Measurements from ENCODE around the gene VAV3.

The VAV3 gene

GRCh38 chr1:107840725-107841124, 124.3 kb downstream of the VAV3 start:
- DNase-seq (ENCODE audit: low read depth in 2 of 2), result no peak

GRCh38 chr1:107838056-107838455, 126.9 kb downstream of the VAV3 start:
- DNase-seq (ENCODE audit: low read depth in 2 of 2), result no peak

GRCh38 chr1:107835151-107835670, 129.8 kb downstream of the VAV3 start:
- DNase-seq (ENCODE audit: low read depth in 2 of 2), result no peak

- DNase-seq (ENCODE audit: low read depth in 2 of 2), result no peak
These were observed 131.9 kb downstream of the VAV3 start for GRCh38 chr1:107833061-107833460.

DNA sequence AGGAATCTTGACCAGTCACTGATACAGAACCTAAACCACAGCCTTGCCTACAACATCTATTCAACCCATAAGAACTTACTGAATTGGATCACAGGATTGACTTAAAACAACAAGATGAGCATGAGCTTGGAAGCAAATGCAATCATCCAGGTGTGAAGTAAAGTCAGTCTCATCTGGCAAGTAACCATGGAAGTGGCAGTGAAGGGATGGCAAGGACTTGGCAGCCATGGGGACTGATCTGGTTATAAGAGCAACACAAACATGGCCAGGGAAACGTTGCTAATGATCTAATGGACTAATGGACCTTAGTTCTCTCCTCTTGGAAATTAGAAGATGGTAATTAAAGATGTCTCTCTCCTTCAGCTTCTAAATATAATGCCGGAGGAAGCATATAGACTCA, 133.1 kb downstream of the VAV3 start:
- DNase-seq (ENCODE audit: low read depth in 2 of 2), result no peak

GRCh38 chr1:107830526-107830925, 134.5 kb downstream of the VAV3 start:
- DNase-seq (ENCODE audit: low read depth in 2 of 2), result no peak

GRCh38 chr1:107830075-107830474, 134.9 kb downstream of the VAV3 start:
- DNase-seq (ENCODE audit: low read depth in 2 of 2), result no peak

GRCh38 chr1:107829036-107829770, 135.8 kb downstream of the VAV3 start:
- DNase-seq (ENCODE audit: low read depth in 2 of 2), result no peak

DNA sequence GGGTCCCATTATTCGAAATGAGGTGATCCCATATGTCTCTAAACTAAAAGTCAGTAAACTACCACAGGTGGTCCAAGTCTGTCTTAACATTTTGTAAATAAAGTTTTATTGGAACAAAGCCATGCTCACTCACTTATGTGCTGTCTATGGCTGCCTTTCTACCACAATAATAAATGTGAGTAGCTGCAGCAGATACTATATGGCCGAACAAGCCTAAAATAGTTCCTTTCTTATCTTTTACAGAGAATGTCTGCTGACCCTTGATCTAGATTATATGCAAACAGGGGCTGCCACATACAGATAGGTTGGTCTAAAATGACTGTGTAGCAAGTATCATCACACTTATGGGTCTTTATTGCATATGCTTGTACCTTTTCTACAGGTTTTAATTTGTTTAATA, 140.0 kb downstream of the VAV3 start:
- no peak for DNase-seq (ENCODE audit: low read depth in 2 of 2)

- DNase-seq (ENCODE audit: low read depth in 2 of 2), result no peak
These were observed 143.6 kb downstream of the VAV3 start for GRCh38 chr1:107821340-107821739.

- no peak for DNase-seq (ENCODE audit: low read depth in 2 of 2)
These were observed 144.2 kb downstream of the VAV3 start for GRCh38 chr1:107820801-107821200.

DNA sequence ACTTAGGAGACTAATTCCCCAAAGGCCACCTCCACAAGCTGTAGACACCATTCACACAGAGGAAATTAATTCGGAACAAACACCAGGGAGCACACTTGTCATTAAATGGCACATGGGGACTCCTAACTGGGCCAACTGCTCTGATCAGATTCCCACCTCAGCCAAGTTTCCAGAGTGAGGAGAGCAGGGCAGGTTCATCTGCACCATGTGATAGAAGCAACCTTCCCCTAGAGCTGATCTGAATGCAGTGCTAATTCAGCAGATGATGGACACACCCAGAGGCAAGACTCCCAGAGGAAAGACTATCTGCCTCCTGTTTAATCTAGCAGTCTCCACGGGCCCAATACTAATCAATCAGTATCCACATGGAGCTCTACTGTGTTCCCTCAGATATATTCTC, 147.0 kb downstream of the VAV3 start:
- no peak for DNase-seq (ENCODE audit: low read depth in 2 of 2)

GRCh38 chr1:107817206-107817605, 147.8 kb downstream of the VAV3 start:
- no peak for DNase-seq (ENCODE audit: low read depth in 2 of 2)

DNA sequence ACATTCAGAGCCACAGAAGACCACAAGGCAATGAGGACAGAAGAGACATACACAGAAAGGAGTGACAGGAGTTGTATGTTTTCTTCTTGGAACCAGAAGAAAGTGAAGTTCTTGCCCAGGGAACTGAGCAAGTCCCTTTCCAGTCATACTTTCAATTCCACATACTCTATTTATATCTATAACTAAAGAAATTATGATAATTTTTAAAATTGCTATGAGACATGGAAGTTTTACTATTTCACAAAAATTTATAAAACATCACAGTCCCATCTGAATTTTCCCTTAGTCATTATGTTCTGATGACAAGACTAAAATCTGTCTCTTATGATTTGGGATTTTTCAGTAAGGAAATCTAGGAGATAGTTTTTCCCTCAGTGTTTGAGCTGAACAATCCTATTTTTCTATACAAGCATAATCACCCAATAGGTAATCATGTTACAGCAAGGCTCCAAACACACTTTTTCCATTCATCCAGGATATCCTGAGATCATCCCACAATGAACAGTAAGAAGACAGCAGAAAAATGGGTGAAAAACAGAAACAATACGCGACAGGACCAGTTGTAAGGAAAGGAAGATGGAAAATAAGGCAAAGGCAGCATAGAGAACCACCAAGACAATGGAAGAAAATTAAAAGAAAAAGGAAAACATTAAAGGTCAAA, 154.6 kb downstream of the VAV3 start:
- DNase-seq (ENCODE audit: low read depth in 2 of 2), result no peak

DNA sequence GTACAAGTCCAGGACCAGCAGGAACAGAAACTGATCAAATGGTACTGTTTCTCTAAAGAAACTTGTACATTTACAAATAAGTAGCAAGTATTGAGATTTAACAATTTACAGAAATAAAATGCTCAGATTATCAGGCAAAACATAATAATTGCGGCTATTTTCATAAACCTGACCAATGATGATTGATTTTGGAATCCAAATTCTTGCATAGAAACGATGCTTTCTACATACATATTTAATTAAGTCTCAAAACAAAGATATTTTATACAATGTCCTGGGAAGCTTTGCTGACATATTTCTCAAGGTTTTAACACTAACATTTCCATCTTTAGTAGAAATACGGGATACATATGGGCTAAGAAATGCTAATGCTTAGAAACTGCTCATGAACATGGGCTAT, 157.1 kb downstream of the VAV3 start:
- no peak for DNase-seq (ENCODE audit: low read depth in 2 of 2)

- DNase-seq (ENCODE audit: low read depth in 2 of 2), result no peak
These were observed 157.6 kb downstream of the VAV3 start for GRCh38 chr1:107807405-107807804.

GRCh38 chr1:107806902-107807301, 158.1 kb downstream of the VAV3 start:
- DNase-seq (ENCODE audit: low read depth in 2 of 2), result no peak

- no peak for DNase-seq (ENCODE audit: low read depth in 2 of 2)
These were observed 160.2 kb downstream of the VAV3 start for GRCh38 chr1:107804741-107805140.

- DNase-seq (ENCODE audit: low read depth in 2 of 2), result no peak
These were observed 160.8 kb downstream of the VAV3 start for GRCh38 chr1:107804134-107804533.

DNA sequence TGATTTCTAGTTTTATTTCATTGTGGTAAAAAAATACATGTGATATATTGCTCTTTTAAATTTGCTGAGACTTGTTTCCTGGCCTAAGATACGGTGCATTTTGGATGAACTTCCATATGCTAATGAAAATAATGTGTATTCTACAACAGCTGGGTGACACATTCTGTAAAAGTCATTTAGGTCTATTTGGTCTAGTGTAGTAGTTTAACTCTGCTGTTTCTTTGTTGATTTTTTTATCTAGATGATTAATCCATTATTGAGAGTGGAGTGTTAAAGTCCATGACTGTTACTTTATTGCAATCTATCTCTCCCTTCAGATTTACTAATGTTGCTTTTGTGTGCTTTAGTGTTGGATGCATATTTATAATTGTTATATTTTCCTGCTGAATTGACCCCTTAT, 161.4 kb downstream of the VAV3 start:
- DNase-seq (ENCODE audit: low read depth in 2 of 2), result no peak

DNA sequence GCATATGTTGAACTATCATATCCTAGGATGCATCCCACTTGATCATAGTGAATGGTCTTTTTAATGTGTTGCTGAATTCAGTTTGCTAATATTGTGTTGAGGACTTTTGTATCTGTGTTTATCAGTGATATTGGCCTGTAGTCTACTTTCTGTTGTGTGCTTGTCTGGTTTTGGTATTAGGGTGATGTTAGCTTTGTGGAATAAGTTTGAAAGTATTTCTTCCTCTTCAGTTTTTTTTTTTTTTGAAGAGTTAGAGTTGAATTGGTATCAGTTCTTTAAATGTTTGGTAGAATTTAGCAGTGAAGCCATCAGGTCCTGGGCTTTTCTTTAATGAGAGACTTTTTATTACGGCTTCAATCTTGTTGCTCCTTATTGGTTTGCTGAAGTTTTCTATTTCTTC, 162.3 kb downstream of the VAV3 start:
- no peak for DNase-seq (ENCODE audit: low read depth in 2 of 2)

DNA sequence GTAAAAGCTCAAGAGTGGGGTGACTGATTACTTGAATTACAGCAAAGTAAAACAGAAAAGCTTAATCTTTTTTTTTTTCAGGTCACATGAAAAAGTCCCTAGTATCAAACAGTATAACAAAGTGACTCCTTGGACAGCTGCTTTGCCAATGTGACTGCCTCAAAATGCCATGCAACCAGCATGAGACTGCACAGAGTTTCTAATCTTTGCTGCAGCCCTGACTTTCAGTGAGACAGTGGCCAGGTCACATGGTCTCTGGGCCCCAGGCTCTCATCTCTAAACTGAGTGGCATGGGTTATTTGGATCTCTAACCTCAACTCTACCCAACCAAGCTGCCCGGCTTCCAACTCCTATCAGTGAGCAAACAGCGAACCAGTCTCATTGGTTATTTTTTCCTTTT, 169.0 kb downstream of the VAV3 start:
- no peak for DNase-seq (ENCODE audit: low read depth in 2 of 2)

DNA sequence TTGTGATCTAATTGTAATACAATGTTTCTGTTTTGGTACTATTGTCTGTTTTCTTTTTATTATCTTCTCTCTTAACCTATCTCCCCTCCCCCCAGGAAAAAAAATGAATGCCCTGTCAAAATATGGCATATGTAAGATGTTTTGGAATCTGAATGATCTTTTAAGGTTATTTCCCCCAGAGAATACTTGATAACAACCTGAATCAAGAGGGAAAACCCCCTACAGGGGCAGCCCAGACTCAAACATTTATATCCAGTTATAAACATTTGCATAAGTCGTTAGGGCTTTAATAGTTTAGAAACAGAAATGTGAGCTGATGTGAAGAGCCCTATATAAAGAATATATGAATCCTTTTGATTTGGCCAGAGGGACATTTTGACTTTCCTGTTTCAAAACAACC, 169.5 kb downstream of the VAV3 start:
- no peak for DNase-seq (ENCODE audit: low read depth in 2 of 2)

All from stimulated activated CD4-positive, alpha-beta T cell treated with anti-CD3 and anti-CD28 coated beads, Interleukin-12 subunit alpha, Interleukin-12 subunit beta, amount 100 ng/mL, for 24 hours (primary cell).